H9 (cell line): Measurements from ENCODE around the gene DOCK7. TPM values are rescaled to one million over a fixed set of nuclear protein-coding genes. Genes with fewer than 3 reads are reported as not detected.

Source experiments
- DNase-seq: peaks from one replicate; pipeline ENCODE4 v3.0.0-alpha.2; 2017
- H2AFZ ChIP-seq: one replicate; pipeline ENCODE4 v1.6.1; 2013; ENCODE audit warnings: mild to moderate bottlenecking, low read length, control low read depth, moderate library complexity
- H2AK5ac ChIP-seq: 2 replicates; pipeline ENCODE4 v1.6.1; 2013; ENCODE audit warnings: low read length, control low read depth, mixed read lengths; ENCODE audit not compliant: insufficient read length
- H2BK120ac ChIP-seq: one replicate; pipeline ENCODE4 v1.6.1; 2013; ENCODE audit warnings: low read depth, mild to moderate bottlenecking, low read length, control low read depth, inconsistent platforms; ENCODE audit not compliant: poor library complexity, severe bottlenecking
- H2BK12ac ChIP-seq: 2 replicates; pipeline ENCODE4 v1.6.1; 2013; ENCODE audit warnings: low read length, control low read depth, mixed read lengths, low read depth; ENCODE audit not compliant: insufficient read length
- H2BK15ac ChIP-seq: 2 replicates; pipeline ENCODE4 v1.6.1; 2013; ENCODE audit warnings: low read depth, low read length, control low read depth
- H2BK20ac ChIP-seq: one replicate; pipeline ENCODE4 v1.6.1; 2013; ENCODE audit warnings: low read depth, mild to moderate bottlenecking, low read length, control low read depth, inconsistent platforms; ENCODE audit not compliant: poor library complexity, severe bottlenecking
- H2BK5ac ChIP-seq: 2 replicates; pipeline ENCODE4 v1.6.1; 2013; ENCODE audit warnings: low read length, control low read depth, mixed read lengths; ENCODE audit not compliant: insufficient read length
- H3K14ac ChIP-seq: 2 replicates; pipeline ENCODE4 v1.6.1; 2013; ENCODE audit warnings: low read length, control low read depth; ENCODE audit not compliant: insufficient read depth
- H3K18ac ChIP-seq: 2 replicates; pipeline ENCODE4 v1.6.1; 2013; ENCODE audit warnings: low read depth, mild to moderate bottlenecking, mixed read lengths, low read length, control low read depth; ENCODE audit not compliant: insufficient read length
- H3K23ac ChIP-seq: 2 replicates; pipeline ENCODE4 v1.6.1; 2013; ENCODE audit warnings: low read length, control low read depth, mixed read lengths, low read depth; ENCODE audit not compliant: insufficient read length
- H3K23me2 ChIP-seq: 2 replicates; pipeline ENCODE4 v1.6.1; 2013; ENCODE audit warnings: low read depth, mild to moderate bottlenecking, mixed read lengths, low read length, control low read depth; ENCODE audit not compliant: insufficient read length, poor library complexity, severe bottlenecking
- H3K27ac ChIP-seq: 2 replicates; pipeline ENCODE4 v1.5.1; 2013; ENCODE audit warnings: low read length, control low read depth, mixed read lengths, low read depth; ENCODE audit not compliant: insufficient read length
- H3K27me3 ChIP-seq: 2 replicates; pipeline ENCODE4 v1.6.1; 2013; ENCODE audit warnings: low read length, control low read depth, inconsistent platforms; ENCODE audit not compliant: insufficient read depth
- H3K4ac ChIP-seq: 2 replicates; pipeline ENCODE4 v1.6.1; 2013; ENCODE audit warnings: low read depth, mild to moderate bottlenecking, control low read depth, inconsistent platforms, low read length, moderate library complexity
- H3K4me1 ChIP-seq: 2 replicates; pipeline ENCODE4 v1.6.1; 2013; ENCODE audit warnings: low read length, control low read depth, inconsistent platforms; ENCODE audit not compliant: insufficient read depth
- H3K4me2 ChIP-seq: 2 replicates; pipeline ENCODE4 v1.6.1; 2013; ENCODE audit warnings: low read length, control low read depth, mixed read lengths; ENCODE audit not compliant: insufficient read length, insufficient read depth
- H3K56ac ChIP-seq: 2 replicates; pipeline ENCODE4 v1.6.1; 2013; ENCODE audit warnings: low read depth, mild to moderate bottlenecking, mixed read lengths, low read length, control low read depth; ENCODE audit not compliant: insufficient read length
- H3K79me1 ChIP-seq: 2 replicates; pipeline ENCODE4 v1.6.1; 2013; ENCODE audit warnings: low read depth, mild to moderate bottlenecking, moderate library complexity, low read length, control low read depth, inconsistent platforms; ENCODE audit not compliant: insufficient read depth, poor library complexity, severe bottlenecking
- H3K79me2 ChIP-seq: 2 replicates; pipeline ENCODE4 v1.6.1; 2013; ENCODE audit warnings: low read length, control low read depth, inconsistent platforms; ENCODE audit not compliant: insufficient read depth
- H3K9ac ChIP-seq: 2 replicates; pipeline ENCODE4 v1.6.1; 2013; ENCODE audit warnings: low read length, control low read depth, mixed read lengths; ENCODE audit not compliant: insufficient read length; ENCODE audit errors: extremely low read depth
- H3K9me3 ChIP-seq: one replicate; pipeline ENCODE4 v1.6.1; 2013; ENCODE audit warnings: low read depth, low read length, inconsistent platforms; ENCODE audit not compliant: control insufficient read depth
- H3T11ph ChIP-seq: one replicate; pipeline ENCODE4 v1.6.1; 2013; ENCODE audit warnings: mild to moderate bottlenecking, low read length, control low read depth, inconsistent platforms
- H4K20me1 ChIP-seq: one replicate; pipeline ENCODE4 v1.6.1; 2013; ENCODE audit not compliant: control insufficient read depth, insufficient read length, insufficient read depth
- H4K5ac ChIP-seq: 2 replicates; pipeline ENCODE4 v1.6.1; 2013; ENCODE audit warnings: low read depth, mild to moderate bottlenecking, mixed read lengths, low read length, control low read depth; ENCODE audit not compliant: insufficient read length
- H4K8ac ChIP-seq: replicated peaks from 2 replicates; pipeline ENCODE4 v1.6.1; 2013; ENCODE audit warnings: low read length, control low read depth, mixed read lengths, low read depth; ENCODE audit not compliant: insufficient read length
- H4K91ac ChIP-seq: 2 replicates; pipeline ENCODE4 v1.6.1; 2013; ENCODE audit warnings: low read depth, mild to moderate bottlenecking, moderate library complexity, mixed read lengths, low read length, control low read depth; ENCODE audit not compliant: insufficient read length
- H3K27ac Mint-ChIP-seq, 3 experiments: 2 replicates in 2 of 3; 3 replicates in 1 of 3; pipeline ENCODE4 v1.8.0; 2020 to 2021; ENCODE audit warnings: mixed read lengths in 3 of 3, mild to moderate bottlenecking in 1 of 3, moderate library complexity in 1 of 3
- H3K27me3 Mint-ChIP-seq: 2 replicates; pipeline ENCODE4 v1.8.0; 2021; ENCODE audit warnings: low read depth, mild to moderate bottlenecking, moderate library complexity, mixed read lengths
- H3K36me3 Mint-ChIP-seq, 3 experiments: 2 replicates in 2 of 3; 3 replicates in 1 of 3; pipeline ENCODE4 v1.8.0; 2020 to 2021; ENCODE audit warnings: low read depth in 3 of 3, mixed read lengths in 3 of 3; ENCODE audit not compliant: insufficient read depth in 1 of 3
- H3K4me1 Mint-ChIP-seq, 2 experiments: 2 replicates each; pipeline ENCODE4 v1.8.0; 2020; ENCODE audit warnings: mixed read lengths in 2 of 2
- H3K4me3 Mint-ChIP-seq, 2 experiments: 2 replicates in 1 of 2; 3 replicates in 1 of 2; pipeline ENCODE4 v1.8.0; 2020 to 2021; ENCODE audit warnings: mild to moderate bottlenecking in 2 of 2, mixed read lengths in 2 of 2, moderate library complexity in 1 of 2
- H3K9me3 Mint-ChIP-seq, 2 experiments: 2 replicates in 1 of 2; 3 replicates in 1 of 2; pipeline ENCODE4 v1.8.0; 2020; ENCODE audit warnings: mild to moderate bottlenecking in 2 of 2, mixed read lengths in 2 of 2, moderate library complexity in 1 of 2
- WGBS: extraction: QIAGEN DNeasy Blood & Tissue Kit; methylation state at CpG from one replicate; pipeline ENCODE4 v1.1.7; 2013; ENCODE audit warnings: missing lambda C conversion rate, low lambda C conversion rate, mixed read lengths; ENCODE audit not compliant: insufficient read length; ENCODE audit errors: extremely low coverage; 5-methylcytosine and 5-hydroxymethylcytosine counted together
- total RNA-seq: library from RNA; stranded (reverse); gene quantifications from 2 replicates; pipeline ENCODE4 v1.2.1, GENCODE V29; 2021
- TF ChIP-seq, protein P1 (sequence below): fragments of 200-600 bp; sonication (generic); conservative IDR thresholded peaks from 3 replicates; pipeline ENCODE4 v1.8.0; 2021; ENCODE audit warnings: antibody characterized with exemption, mild to moderate bottlenecking

Gene DOCK7
- total RNA-seq, 1 experiment from 2014 or later = 36.8 TPM

DNA sequence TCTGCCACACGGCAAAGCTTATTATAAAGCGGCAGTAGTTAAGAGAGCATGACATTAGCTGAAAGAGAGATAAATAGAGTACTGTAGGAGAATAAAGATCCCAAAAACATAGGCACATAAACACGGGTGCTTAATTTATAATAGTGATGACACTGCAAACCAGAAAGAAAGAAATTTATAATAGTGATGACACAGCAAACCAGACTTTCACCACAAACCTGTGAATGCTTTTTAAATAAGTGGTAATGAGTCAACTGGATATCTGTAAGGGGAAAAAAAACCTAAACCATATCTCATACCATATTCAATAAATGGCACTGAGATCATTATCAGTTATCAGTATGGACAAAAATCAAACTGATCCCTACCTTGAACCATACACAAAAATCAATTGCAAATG, 225.8 kb downstream of the DOCK7 start:
- Histone ChIP-seq H3K23ac (no peak overlapping the region), H4K20me1 (no peaks in the 10 kb centered on the region), H2AFZ (no peak overlapping the region), H2AK5ac (no peak overlapping the region), H3K27me3 (no peaks in the 10 kb centered on the region), H4K8ac (no peak overlapping the region), H3K14ac (no peak overlapping the region), H3K4me1 (no peaks in the 10 kb centered on the region), H3T11ph (no peak overlapping the region), H3K56ac (no peak overlapping the region), H4K91ac (no peak overlapping the region), H3K9ac (no peak overlapping the region), H2BK5ac (no peak overlapping the region), H4K5ac (no peak overlapping the region), H3K23me2 (no peaks in the 10 kb centered on the region), H3K18ac (no peak overlapping the region), H3K27ac (no peak overlapping the region), H2BK12ac (no peak overlapping the region), H3K4ac (no peak overlapping the region), H3K4me2 (no peak overlapping the region), H3K79me1 (no peaks in the 10 kb centered on the region), H3K9me3 (no peaks in the 10 kb centered on the region), H2BK120ac (no peak overlapping the region), H2BK20ac (no peak overlapping the region), H2BK15ac (no peak overlapping the region), H3K79me2 (no peaks in the 10 kb centered on the region)
- H3K4me3 Mint-ChIP-seq = no peak overlapping the region
- no peaks in the 10 kb centered on the region for H3K27me3 Mint-ChIP-seq
- H3K4me1 Mint-ChIP-seq = no peaks in the 10 kb centered on the region
- H3K9me3 Mint-ChIP-seq = no peaks in the 10 kb centered on the region
- TF ChIP-seq, protein P1, sequence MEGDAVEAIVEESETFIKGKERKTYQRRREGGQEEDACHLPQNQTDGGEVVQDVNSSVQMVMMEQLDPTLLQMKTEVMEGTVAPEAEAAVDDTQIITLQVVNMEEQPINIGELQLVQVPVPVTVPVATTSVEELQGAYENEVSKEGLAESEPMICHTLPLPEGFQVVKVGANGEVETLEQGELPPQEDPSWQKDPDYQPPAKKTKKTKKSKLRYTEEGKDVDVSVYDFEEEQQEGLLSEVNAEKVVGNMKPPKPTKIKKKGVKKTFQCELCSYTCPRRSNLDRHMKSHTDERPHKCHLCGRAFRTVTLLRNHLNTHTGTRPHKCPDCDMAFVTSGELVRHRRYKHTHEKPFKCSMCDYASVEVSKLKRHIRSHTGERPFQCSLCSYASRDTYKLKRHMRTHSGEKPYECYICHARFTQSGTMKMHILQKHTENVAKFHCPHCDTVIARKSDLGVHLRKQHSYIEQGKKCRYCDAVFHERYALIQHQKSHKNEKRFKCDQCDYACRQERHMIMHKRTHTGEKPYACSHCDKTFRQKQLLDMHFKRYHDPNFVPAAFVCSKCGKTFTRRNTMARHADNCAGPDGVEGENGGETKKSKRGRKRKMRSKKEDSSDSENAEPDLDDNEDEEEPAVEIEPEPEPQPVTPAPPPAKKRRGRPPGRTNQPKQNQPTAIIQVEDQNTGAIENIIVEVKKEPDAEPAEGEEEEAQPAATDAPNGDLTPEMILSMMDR = no peak
- H3K27ac Mint-ChIP-seq = no peak overlapping the region
- WGBS = no CpG with 5 or more reads among the region's 3 CpGs
- H3K36me3 Mint-ChIP-seq = peaks cover 0 to 9% (median 6%) of the 10 kb centered on the region in 3 experiments; a peak in 4 of 7 replicates
- DNase-seq = no peak
